ENCODE results near the gene CNEP1R1.

CNEP1R1 gene

DNA sequence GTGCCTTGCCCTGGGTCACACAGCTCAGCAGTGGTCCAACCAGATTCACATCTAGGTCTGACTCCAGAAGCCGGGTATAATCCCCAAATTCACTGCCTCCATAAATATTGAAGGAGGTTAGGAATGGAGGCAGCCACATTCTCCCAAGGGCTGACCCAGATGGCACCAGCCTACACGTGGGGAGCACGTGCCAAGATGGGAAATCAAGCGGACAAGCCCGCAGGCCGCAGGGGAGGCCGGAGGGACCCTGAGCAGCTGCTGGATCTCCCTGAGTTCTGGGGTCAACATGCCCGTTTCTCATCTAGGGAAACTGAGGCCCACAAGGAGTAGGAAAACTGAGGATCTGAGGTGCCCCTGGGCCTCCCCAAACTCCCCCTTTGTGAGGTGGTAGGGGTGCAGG, 32.2 kb upstream of the CNEP1R1 start:
- in situ Hi-C loops (cut with MboI; ENCODE audit: low pct_unique_long_range_greater_than_20kb, low sequenced_read_pairs, unreplicated experiment) = no loop called here
- DNase-seq (ENCODE audit: low spot score) = no peak
- TF ChIP-seq, protein P1, sequence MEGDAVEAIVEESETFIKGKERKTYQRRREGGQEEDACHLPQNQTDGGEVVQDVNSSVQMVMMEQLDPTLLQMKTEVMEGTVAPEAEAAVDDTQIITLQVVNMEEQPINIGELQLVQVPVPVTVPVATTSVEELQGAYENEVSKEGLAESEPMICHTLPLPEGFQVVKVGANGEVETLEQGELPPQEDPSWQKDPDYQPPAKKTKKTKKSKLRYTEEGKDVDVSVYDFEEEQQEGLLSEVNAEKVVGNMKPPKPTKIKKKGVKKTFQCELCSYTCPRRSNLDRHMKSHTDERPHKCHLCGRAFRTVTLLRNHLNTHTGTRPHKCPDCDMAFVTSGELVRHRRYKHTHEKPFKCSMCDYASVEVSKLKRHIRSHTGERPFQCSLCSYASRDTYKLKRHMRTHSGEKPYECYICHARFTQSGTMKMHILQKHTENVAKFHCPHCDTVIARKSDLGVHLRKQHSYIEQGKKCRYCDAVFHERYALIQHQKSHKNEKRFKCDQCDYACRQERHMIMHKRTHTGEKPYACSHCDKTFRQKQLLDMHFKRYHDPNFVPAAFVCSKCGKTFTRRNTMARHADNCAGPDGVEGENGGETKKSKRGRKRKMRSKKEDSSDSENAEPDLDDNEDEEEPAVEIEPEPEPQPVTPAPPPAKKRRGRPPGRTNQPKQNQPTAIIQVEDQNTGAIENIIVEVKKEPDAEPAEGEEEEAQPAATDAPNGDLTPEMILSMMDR (IDR thresholded peaks at IDR 0.05; ENCODE audit: extremely low read depth, insufficient read depth, missing control alignments) = no peak

- in situ Hi-C loops (cut with MboI; ENCODE audit: low pct_unique_long_range_greater_than_20kb, low sequenced_read_pairs, unreplicated experiment) = no loop called here
- TF ChIP-seq, protein P1 (IDR thresholded peaks at IDR 0.05; ENCODE audit: extremely low read depth, insufficient read depth, missing control alignments) = no peak
- peak; percentile 26 for DNase-seq (ENCODE audit: low spot score)
Observed at GRCh38 chr16:49993579-49993978, 31.4 kb upstream of the CNEP1R1 start.

- in situ Hi-C loops (cut with MboI; ENCODE audit: low pct_unique_long_range_greater_than_20kb, low sequenced_read_pairs, unreplicated experiment) = no loop called here
Observed at GRCh38 chr16:49994006-49994405, 31.0 kb upstream of the CNEP1R1 start.

GRCh38 chr16:49995720-49996119, 29.3 kb upstream of the CNEP1R1 start:
- TF ChIP-seq, protein P1 (IDR thresholded peaks at IDR 0.05; ENCODE audit: extremely low read depth, insufficient read depth, missing control alignments) = no peak
- in situ Hi-C loops (cut with MboI; ENCODE audit: low pct_unique_long_range_greater_than_20kb, low sequenced_read_pairs, unreplicated experiment) = no loop called here
- DNase-seq (ENCODE audit: low spot score) = no peak

More at GRCh38 chr16:49994006-49994405, 31.0 kb upstream of the CNEP1R1 start:
- TF ChIP-seq, protein P1 (IDR thresholded peaks at IDR 0.05; ENCODE audit: extremely low read depth, insufficient read depth, missing control alignments) = no peak
- no peak for DNase-seq (ENCODE audit: low spot score)

GRCh38 chr16:49997721-49998251, 27.2 kb upstream of the CNEP1R1 start:
- TF ChIP-seq, protein P1 (IDR thresholded peaks at IDR 0.05; ENCODE audit: extremely low read depth, insufficient read depth, missing control alignments) = no peak
- in situ Hi-C loops (cut with MboI; ENCODE audit: low pct_unique_long_range_greater_than_20kb, low sequenced_read_pairs, unreplicated experiment) = no loop called here
- no peak for DNase-seq (ENCODE audit: low spot score)

- TF ChIP-seq, protein P1 (IDR thresholded peaks at IDR 0.05; ENCODE audit: extremely low read depth, insufficient read depth, missing control alignments) = no peak
- in situ Hi-C loops (cut with MboI; ENCODE audit: low pct_unique_long_range_greater_than_20kb, low sequenced_read_pairs, unreplicated experiment) = no loop called here
- DNase-seq (ENCODE audit: low spot score) = no peak
Observed at GRCh38 chr16:49998991-49999390, 26.0 kb upstream of the CNEP1R1 start.

All from GM13977 (cell line).